Spleen (tissue), 11 donors: ENCODE results near the gene TNFAIP2. TPM values are rescaled to one million over a fixed set of nuclear protein-coding genes. Genes with fewer than 3 reads are reported as not detected.

Experiments used
- DNase-seq: peaks from one replicate; pipeline ENCODE4 v3.0.0-alpha.2; 2020
- H3K27ac ChIP-seq, 8 donors: fragments of 200-600 bp; sonication (generic) in 7 of 8; 1 replicate in 4 of 8; 2 replicates in 4 of 8; pipeline versions ENCODE4 v1.5.0 to v1.8.0; 2016 to 2021; ENCODE audit warnings: inconsistent platforms in 4 of 8, mild to moderate bottlenecking in 4 of 8, moderate library complexity in 1 of 8
- H3K27me3 ChIP-seq, 7 donors: fragments of 200-600 bp; sonication (generic) in 6 of 7; replicated peaks in 1 of 7; 1 replicate in 4 of 7; 2 replicates in 3 of 7; pipeline versions ENCODE4 v1.5.0 to v1.8.0; 2016 to 2021; ENCODE audit warnings: inconsistent platforms in 3 of 7, mild to moderate bottlenecking in 1 of 7
- H3K36me3 ChIP-seq, 6 donors: fragments of 200-600 bp; sonication (generic) in 5 of 6; 1 replicate in 4 of 6; 2 replicates in 2 of 6; pipeline versions ENCODE4 v1.5.0 to v1.8.0; 2016 to 2021; ENCODE audit warnings: inconsistent platforms in 2 of 6
- H3K4me1 ChIP-seq, 6 donors: fragments of 200-600 bp; sonication (generic) in 5 of 6; 1 replicate in 3 of 6; 2 replicates in 3 of 6; pipeline versions ENCODE4 v1.5.0 to v1.8.0; 2016 to 2021; ENCODE audit warnings: inconsistent platforms in 3 of 6
- H3K4me3 ChIP-seq, 8 donors: fragments of 200-600 bp; sonication (generic) in 7 of 8; 1 replicate in 4 of 8; 2 replicates in 4 of 8; pipeline versions ENCODE4 v1.5.0 to v1.8.0; 2016 to 2021; ENCODE audit warnings: inconsistent platforms in 4 of 8, mild to moderate bottlenecking in 4 of 8, moderate library complexity in 2 of 8
- H3K9me3 ChIP-seq, 8 donors: fragments of 200-600 bp; sonication (generic) in 7 of 8; 1 replicate in 4 of 8; 2 replicates in 4 of 8; pipeline versions ENCODE4 v1.5.0 to v1.8.0; 2016 to 2021; ENCODE audit warnings: inconsistent platforms in 4 of 8
- CTCF ChIP-seq, 11 experiments: fragments of 200-600 bp in 7 of 11; fragments of 450-650 bp in 4 of 11; sonication (generic) in 4 of 11; IDR thresholded peaks in 8 of 11; conservative IDR thresholded peaks in 3 of 11; 1 replicate in 7 of 11; 2 replicates in 4 of 11; pipeline versions ENCODE4 v1.4.0 to v1.8.0; 2016 to 2021; ENCODE audit warnings: antibody characterized with exemption in 11 of 11, inconsistent platforms in 4 of 11, mild to moderate bottlenecking in 1 of 11
- POLR2A ChIP-seq, 3 donors: fragments of 450-650 bp; IDR thresholded peaks; one replicate each; pipeline ENCODE4 v1.5.1; 2017; ENCODE audit warnings: antibody characterized with exemption in 3 of 3, mild to moderate bottlenecking in 1 of 3
- POLR2AphosphoS5 ChIP-seq, 3 donors: sonication (generic); formaldehyde crosslinking; IDR thresholded peaks; one replicate each; pipeline ENCODE4 v1.5.1; 2017; ENCODE audit warnings: antibody characterized with exemption in 3 of 3
- WGBS, 5 donors: extraction: QIAGEN DNeasy Blood & Tissue Kit in 3 of 5; methylation state at CpG; one replicate each; pipeline versions ENCODE4 v1.1.5 to v1.1.7; 2013 to 2018; 5-methylcytosine and 5-hydroxymethylcytosine counted together
- intact Hi-C: fragments of 100-400 bp; cut with DNase I; formaldehyde crosslinking; loops from one replicate; pipeline ENCODE4 v1.15.0; 2023; ENCODE audit warnings: low total_unique reads
- polyA plus RNA-seq, 3 donors: library from polyadenylated mRNA; stranded (reverse); fragments of 200-250 nt; gene quantifications; one replicate each; pipeline ENCODE4 v1.2.1, GENCODE V29; 2013
- total RNA-seq, 7 donors: library from RNA; depleted of rRNA in 3 of 7; stranded (reverse); fragments of >200 nt in 3 of 7; fragmentation: NEBNext Ultra II Directional in 4 of 7; extraction: Animal tissue kit (Norgen Biotek cat#: 25700) in 4 of 7; gene quantifications; one replicate each; pipeline versions ENCODE4 v1.1.0 to v1.2.1, GENCODE V29; 2016 to 2021
- donor health status: healthy with polysubstance abuse.
- donor health status: DM: no; HTN: no; CAD: no; lungs with moderate emphysema.
- donor health status: DM: no; HTN: no; CAD: no.
- donor health status: Bipolar disorder and iron deficiency.
- donor health status: healthy.
- donor health status: DM: no; HTN: no; CAD: no.
- donor health status: DM: yes; HTN: yes; CAD: no.

TNFAIP2 gene
- total and polyA plus RNA-seq, 10 donors: 90.2 to 410 (median 268) TPM

- 34 to 58% (median 53%) methylated on average over 8 to 9 of the region's 9 CpGs for WGBS, 5 donors
- no peaks in the 10 kb centered on the region for H3K36me3 ChIP-seq
- no peaks in the 10 kb centered on the region for H3K9me3 ChIP-seq
- H3K4me3 ChIP-seq: no peak overlapping the region
- peaks cover 12 to 69% (median 53%) of the 10 kb centered on the region in 6 donors for H3K4me1 ChIP-seq
- H3K27ac ChIP-seq: peak overlapping the region in 1 of 8 donors; percentile 40
- intact Hi-C loops: loop anchor here (10.0 kb wide), 2 partner anchors 79 to 189 kb away; no protein-coding TSS in a partner anchor
- DNase-seq: no peak
- H3K27me3 ChIP-seq: peaks cover 6 to 69% (median 33%) of the 10 kb centered on the region in 7 donors
- TF ChIP-seq POLR2AphosphoS5 (IDR thresholded peaks at IDR 0.05) (peak in 1 of 3 donors; percentile 11), CTCF (IDR thresholded peaks at IDR 0.05 in 8 of 11, conservative IDR thresholded peaks at IDR 0.05 in 3 of 11) (peak in 2 of 11 experiments; percentile 6 to 37), POLR2A (IDR thresholded peaks at IDR 0.05) (no peak)
These were observed 17.6 kb upstream of the TNFAIP2 start for GRCh38 chr14:103105580-103106150.

- intact Hi-C loops: loop anchor here (10.0 kb wide), 2 partner anchors 77 to 187 kb away; no protein-coding TSS in a partner anchor
- Histone ChIP-seq H3K27ac (no peak overlapping the region), H3K4me3 (no peak overlapping the region), H3K9me3 (no peaks in the 10 kb centered on the region), H3K4me1 (peaks cover 24 to 72% (median 61%) of the 10 kb centered on the region in 6 donors), H3K36me3 (no peaks in the 10 kb centered on the region), H3K27me3 (peaks cover 6 to 56% (median 24%) of the 10 kb centered on the region in 7 donors)
- TF ChIP-seq CTCF (IDR thresholded peaks at IDR 0.05 in 8 of 11, conservative IDR thresholded peaks at IDR 0.05 in 3 of 11) (no peak), POLR2A (IDR thresholded peaks at IDR 0.05) (no peak), POLR2AphosphoS5 (IDR thresholded peaks at IDR 0.05) (no peak)
- 90 to 97% (median 92%) methylated on average over 2 to 23 of the region's 23 CpGs for WGBS, 5 donors
- no peak for DNase-seq
These were observed 15.8 kb upstream of the TNFAIP2 start for GRCh38 chr14:103107455-103107854.

- Histone ChIP-seq H3K27me3 (peaks cover 6 to 49% (median 17%) of the 10 kb centered on the region in 7 donors), H3K4me1 (peaks cover 23 to 72% (median 60%) of the 10 kb centered on the region in 6 donors), H3K9me3 (no peaks in the 10 kb centered on the region), H3K36me3 (no peaks in the 10 kb centered on the region), H3K27ac (peak overlapping the region in 3 of 8 donors; percentile 16 to 48 (median 37)), H3K4me3 (no peak overlapping the region)
- no peak for TF ChIP-seq CTCF (IDR thresholded peaks at IDR 0.05 in 8 of 11, conservative IDR thresholded peaks at IDR 0.05 in 3 of 11)
- TF ChIP-seq POLR2AphosphoS5 (IDR thresholded peaks at IDR 0.05): peak in 1 of 3 donors; percentile 10
- intact Hi-C loops: loop anchor here (10.0 kb wide), 2 partner anchors 77 to 187 kb away; no protein-coding TSS in a partner anchor
- WGBS, 5 donors: 84 to 90% (median 88%) methylated on average over 25 to 28 of the region's 28 CpGs
- no peak for DNase-seq
These were observed 15.1 kb upstream of the TNFAIP2 start for GRCh38 chr14:103107941-103108748.
